ENCODE results near the gene PDHB. TPM values are rescaled to one million over a fixed set of nuclear protein-coding genes. Genes with fewer than 3 reads are reported as not detected.
A peak's percentile ranks its signal among the peaks of the same experiment; 100 is the strongest.

Gene PDHB
- total and polyA plus RNA-seq, 2 of the 13 experiments (the other 11 are each of a cell fraction or from before 2014, with no cell fraction given): 108 to 153 TPM

DNA sequence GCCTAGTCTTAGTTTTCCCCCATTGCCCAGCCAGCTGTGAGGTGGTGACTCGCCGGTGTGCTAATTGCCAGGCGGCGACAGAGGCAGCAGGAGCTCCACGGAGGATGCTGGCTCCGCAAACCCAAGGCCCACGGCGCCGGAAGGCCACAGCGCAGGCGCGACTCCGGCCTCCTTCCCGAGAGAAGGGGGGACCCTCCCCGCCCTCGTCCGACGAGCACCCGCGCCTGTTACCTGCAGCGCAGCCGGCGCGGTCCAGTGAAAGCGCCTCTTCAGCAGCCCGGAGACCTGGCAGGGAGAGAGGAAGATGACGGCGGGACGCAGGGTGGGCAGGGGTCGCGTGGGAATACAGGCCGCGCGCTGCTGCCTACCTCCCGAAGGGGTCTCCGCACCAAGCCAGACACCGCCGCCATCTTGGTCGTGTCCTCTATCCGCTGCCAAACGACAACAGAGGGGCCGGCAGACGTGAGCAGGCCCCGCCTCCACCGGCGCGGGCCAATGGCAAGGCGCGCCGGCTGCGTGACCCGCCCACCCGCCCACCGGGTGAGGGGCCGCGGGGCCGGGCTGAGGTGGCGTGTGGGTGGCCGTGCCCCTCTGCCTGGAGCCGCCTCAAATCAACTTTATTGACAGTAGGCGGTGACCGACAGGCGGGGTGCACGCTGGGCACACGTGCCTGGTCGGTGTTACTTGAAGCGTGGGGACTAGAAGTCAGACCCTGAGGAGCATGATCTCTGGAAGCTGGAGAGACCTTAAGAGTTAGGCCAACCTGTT lies at the start of gene PDHB (continued):
- TF ChIP-seq, protein P1, sequence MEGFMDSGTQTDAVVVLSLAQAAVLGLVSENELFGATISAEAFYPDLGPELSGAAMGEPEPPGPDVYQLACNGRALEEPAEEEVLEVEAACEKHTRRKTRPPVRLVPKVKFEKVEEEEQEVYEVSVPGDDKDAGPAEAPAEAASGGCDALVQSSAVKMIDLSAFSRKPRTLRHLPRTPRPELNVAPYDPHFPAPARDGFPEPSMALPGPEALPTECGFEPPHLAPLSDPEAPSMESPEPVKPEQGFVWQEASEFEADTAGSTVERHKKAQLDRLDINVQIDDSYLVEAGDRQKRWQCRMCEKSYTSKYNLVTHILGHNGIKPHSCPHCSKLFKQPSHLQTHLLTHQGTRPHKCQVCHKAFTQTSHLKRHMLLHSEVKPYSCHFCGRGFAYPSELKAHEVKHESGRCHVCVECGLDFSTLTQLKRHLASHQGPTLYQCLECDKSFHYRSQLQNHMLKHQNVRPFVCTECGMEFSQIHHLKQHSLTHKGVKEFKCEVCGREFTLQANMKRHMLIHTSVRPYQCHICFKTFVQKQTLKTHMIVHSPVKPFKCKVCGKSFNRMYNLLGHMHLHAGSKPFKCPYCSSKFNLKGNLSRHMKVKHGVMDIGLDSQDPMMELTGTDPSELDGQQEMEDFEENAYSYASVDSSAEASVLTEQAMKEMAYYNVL (CRISPR knock-in tag; IDR thresholded peaks at IDR 0.05; ENCODE audit: borderline replicate concordance): peak; percentile 66; the same call in 1 of the 2 replicates
- TF ChIP-seq ZSCAN21 (CRISPR knock-in tag; IDR thresholded peaks at IDR 0.05; ENCODE audit: borderline replicate concordance): peak; percentile 94
- no peak for TF ChIP-seq U2AF1 (optimal IDR thresholded peaks at IDR 0.05; ENCODE audit: low read depth, low read length)
- peak; percentile 67; the same call in 1 of the 2 replicates for TF ChIP-seq ZKSCAN8 (CRISPR knock-in tag; IDR thresholded peaks at IDR 0.05; ENCODE audit: borderline replicate concordance)
- no peak for TF ChIP-seq HDAC6 (IDR thresholded peaks at IDR 0.05; ENCODE audit: low read depth, low read length)
- TF ChIP-seq ZNF7 (CRISPR knock-in tag; IDR thresholded peaks at IDR 0.05): no peak
- peak; percentile 95 for TF ChIP-seq CREB3 (CRISPR knock-in tag; IDR thresholded peaks at IDR 0.05)
- TF ChIP-seq ZBTB1 (CRISPR knock-in tag; IDR thresholded peaks at IDR 0.05; ENCODE audit: borderline replicate concordance): no peak
- TF ChIP-seq MAF1 (CRISPR knock-in tag; IDR thresholded peaks at IDR 0.05; ENCODE audit: borderline replicate concordance): no peak
- 0 out of 2 replicates have a peak, but pooled peaks have one; percentile 35 for TF ChIP-seq ZNF724P (CRISPR knock-in tag; IDR thresholded peaks at IDR 0.05; ENCODE audit: borderline replicate concordance)
- TF ChIP-seq ZNF383 (CRISPR knock-in tag; IDR thresholded peaks at IDR 0.05; ENCODE audit: borderline replicate concordance): no peak
- TF ChIP-seq LBX2 (CRISPR knock-in tag; IDR thresholded peaks at IDR 0.05; ENCODE audit: borderline replicate concordance): peak; percentile 93; the same call in 1 of the 2 replicates
- peak; percentile 51 for TF ChIP-seq JUN (CRISPR knock-in tag; IDR thresholded peaks at IDR 0.05)
- no peak; the same call in 1 of the 2 replicates for TF ChIP-seq THYN1 (CRISPR knock-in tag; IDR thresholded peaks at IDR 0.05; ENCODE audit: borderline replicate concordance, low read depth)
- no peak; the same call in 1 of the 2 replicates for TF ChIP-seq ISX (CRISPR knock-in tag; conservative IDR thresholded peaks at IDR 0.05)
- TF ChIP-seq ELF3 (CRISPR knock-in tag; IDR thresholded peaks at IDR 0.05): peak; percentile 69
- TF ChIP-seq MED8 (CRISPR knock-in tag; IDR thresholded peaks at IDR 0.05; ENCODE audit: insufficient replicate concordance): peak; percentile 43
- TF ChIP-seq KLF15 (CRISPR knock-in tag; IDR thresholded peaks at IDR 0.05; ENCODE audit: borderline replicate concordance): 0 out of 2 replicates have a peak, but pooled peaks have one; percentile 68
- TF ChIP-seq, protein P2, sequence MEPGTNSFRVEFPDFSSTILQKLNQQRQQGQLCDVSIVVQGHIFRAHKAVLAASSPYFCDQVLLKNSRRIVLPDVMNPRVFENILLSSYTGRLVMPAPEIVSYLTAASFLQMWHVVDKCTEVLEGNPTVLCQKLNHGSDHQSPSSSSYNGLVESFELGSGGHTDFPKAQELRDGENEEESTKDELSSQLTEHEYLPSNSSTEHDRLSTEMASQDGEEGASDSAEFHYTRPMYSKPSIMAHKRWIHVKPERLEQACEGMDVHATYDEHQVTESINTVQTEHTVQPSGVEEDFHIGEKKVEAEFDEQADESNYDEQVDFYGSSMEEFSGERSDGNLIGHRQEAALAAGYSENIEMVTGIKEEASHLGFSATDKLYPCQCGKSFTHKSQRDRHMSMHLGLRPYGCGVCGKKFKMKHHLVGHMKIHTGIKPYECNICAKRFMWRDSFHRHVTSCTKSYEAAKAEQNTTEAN (CRISPR knock-in tag; conservative IDR thresholded peaks at IDR 0.05): peak; percentile 82
- peak; percentile 68; the same call in 1 of the 2 replicates for TF ChIP-seq ONECUT2 (CRISPR knock-in tag; IDR thresholded peaks at IDR 0.05)
- TF ChIP-seq SRSF1 (optimal IDR thresholded peaks at IDR 0.05; ENCODE audit: low read depth, low read length): no peak
- 0 out of 2 replicates have a peak, but pooled peaks have one; percentile 52 for TF ChIP-seq ZNF12 (CRISPR knock-in tag; IDR thresholded peaks at IDR 0.05)
- TF ChIP-seq FOXP1 (IDR thresholded peaks at IDR 0.05): no peak
- no peak for TF ChIP-seq FOXP1 (CRISPR knock-in tag; IDR thresholded peaks at IDR 0.05)
- TF ChIP-seq FIP1L1 (IDR thresholded peaks at IDR 0.05; ENCODE audit: borderline replicate concordance, insufficient read depth, low read depth, low read length): no peak
- no peak for TF ChIP-seq ZNF282 (IDR thresholded peaks at IDR 0.05; ENCODE audit: partially characterized antibody)

All from HepG2 (cell line).